NCI-H2196 (cell line): Measurements from ENCODE around the gene OPALIN.
A peak's percentile ranks its signal among the peaks of the same experiment; 100 is the strongest.
"Not testable (repeated sequence)": the region's sequence is repeated elsewhere in the genome, so short reads cannot be mapped to it uniquely, and the experiment has no call there.

Experiments used
- DNase-seq: peaks from one replicate; lab custom pipeline; 2025; ENCODE audit not compliant: unreplicated experiment; lab: John Stamatoyannopoulos, UW

The OPALIN gene

GRCh38 chr10:96339383-96339782 is 19.4 kb downstream of the OPALIN start:
- no peak for DNase-seq

- no peak for DNase-seq
These were observed 20.4 kb downstream of the OPALIN start for GRCh38 chr10:96338279-96338925.

- no peak for DNase-seq
These were observed 21.7 kb downstream of the OPALIN start for GRCh38 chr10:96337106-96337505.

- DNase-seq = peak; percentile 17
These were observed 23.9 kb downstream of the OPALIN start for GRCh38 chr10:96334616-96335526.

GRCh38 chr10:96333101-96333500 is 25.7 kb downstream of the OPALIN start:
- DNase-seq = no peak

GRCh38 chr10:96327462-96327861 is 31.3 kb downstream of the OPALIN start:
- no peak for DNase-seq

GRCh38 chr10:96325719-96326373 is 33.0 kb downstream of the OPALIN start:
- DNase-seq = no peak

- DNase-seq = no peak
These were observed 34.4 kb downstream of the OPALIN start for GRCh38 chr10:96324447-96324846.

GRCh38 chr10:96322275-96322674 is 36.5 kb downstream of the OPALIN start:
- no peak for DNase-seq

GRCh38 chr10:96321822-96322221 is 37.0 kb downstream of the OPALIN start:
- no peak for DNase-seq

GRCh38 chr10:96319754-96320474 is 38.9 kb downstream of the OPALIN start:
- no peak for DNase-seq

GRCh38 chr10:96317067-96317833 is 41.6 kb downstream of the OPALIN start:
- DNase-seq = no peak

GRCh38 chr10:96313344-96313743 is 45.5 kb downstream of the OPALIN start:
- no peak for DNase-seq

GRCh38 chr10:96311180-96311715 is 47.6 kb downstream of the OPALIN start:
- DNase-seq = no peak

GRCh38 chr10:96310321-96310669 is 48.5 kb downstream of the OPALIN start:
- no peak for DNase-seq

- DNase-seq = no peak
These were observed 49.0 kb downstream of the OPALIN start for GRCh38 chr10:96309628-96310320.

- DNase-seq = not testable (repeated sequence)
These were observed 49.9 kb downstream of the OPALIN start for GRCh38 chr10:96308854-96309253.

GRCh38 chr10:96306516-96306915 is 52.3 kb downstream of the OPALIN start:
- DNase-seq = peak; percentile 70

GRCh38 chr10:96305019-96305418 is 53.8 kb downstream of the OPALIN start:
- no peak for DNase-seq

GRCh38 chr10:96304230-96304629 is 54.6 kb downstream of the OPALIN start, which contains the start of gene DNTT:
TSS of gene DNTT (plus strand) at chr10:96304434. CDS start at chr10:96304498, 64 bp downstream.
- no peak for DNase-seq
